Trophoblast cell (in vitro differentiated cells and primary cell): ENCODE results near the gene MACROD2.

Source experiments
- DNase-seq, 2 donors: peaks; one replicate each; pipeline ENCODE4 v3.0.0-alpha.2; 2016
- H2AFZ ChIP-seq: 2 replicates; pipeline ENCODE4 v1.6.1; 2013; ENCODE audit warnings: low read length, moderate library complexity, mild to moderate bottlenecking; ENCODE audit not compliant: insufficient read depth, poor library complexity
- H2AK5ac ChIP-seq: 2 replicates; pipeline ENCODE4 v1.6.1; 2013; ENCODE audit warnings: mild to moderate bottlenecking, low read length
- H2BK120ac ChIP-seq: 2 replicates; pipeline ENCODE4 v1.6.1; 2013; ENCODE audit warnings: low read length, mild to moderate bottlenecking, moderate library complexity; ENCODE audit not compliant: insufficient read depth, poor library complexity
- H2BK12ac ChIP-seq: 2 replicates; pipeline ENCODE4 v1.6.1; 2013; ENCODE audit warnings: mild to moderate bottlenecking, low read length, moderate library complexity
- H2BK5ac ChIP-seq: 2 replicates; pipeline ENCODE4 v1.6.1; 2013; ENCODE audit warnings: low read length, low read depth, moderate library complexity, mild to moderate bottlenecking; ENCODE audit not compliant: poor library complexity
- H3K14ac ChIP-seq: 2 replicates; pipeline ENCODE4 v1.6.1; 2013; ENCODE audit warnings: mild to moderate bottlenecking, low read length
- H3K18ac ChIP-seq: 2 replicates; pipeline ENCODE4 v1.6.1; 2013; ENCODE audit warnings: mild to moderate bottlenecking, low read length
- H3K23ac ChIP-seq: 2 replicates; pipeline ENCODE4 v1.6.1; 2013; ENCODE audit warnings: low read length
- H3K27ac ChIP-seq: 2 replicates; pipeline ENCODE4 v1.5.1; 2013; ENCODE audit warnings: low read depth, mild to moderate bottlenecking, inconsistent platforms, low read length, moderate library complexity
- H3K27me3 ChIP-seq: 2 replicates; pipeline ENCODE4 v1.6.1; 2013; ENCODE audit warnings: inconsistent platforms, mild to moderate bottlenecking, low read length, moderate library complexity; ENCODE audit not compliant: insufficient read depth
- H3K36me3 ChIP-seq, 2 experiments: 1 replicate in 1 of 2; 2 replicates in 1 of 2; pipeline ENCODE4 v1.6.1; 2013; ENCODE audit warnings: low read length in 2 of 2, mild to moderate bottlenecking in 2 of 2, moderate library complexity in 1 of 2; ENCODE audit not compliant: insufficient read depth in 2 of 2, control insufficient read depth in 1 of 2
- H3K4ac ChIP-seq: 2 replicates; pipeline ENCODE4 v1.6.1; 2013; ENCODE audit warnings: low read depth, mild to moderate bottlenecking, low read length, moderate library complexity
- H3K4me1 ChIP-seq, 2 experiments: 1 replicate in 1 of 2; 2 replicates in 1 of 2; pipeline ENCODE4 v1.6.1; 2013; ENCODE audit warnings: low read length in 2 of 2, mild to moderate bottlenecking in 2 of 2, moderate library complexity in 1 of 2; ENCODE audit not compliant: insufficient read depth in 2 of 2, control insufficient read depth in 1 of 2
- H3K4me2 ChIP-seq: 2 replicates; pipeline ENCODE4 v1.6.1; 2013; ENCODE audit warnings: inconsistent platforms, mild to moderate bottlenecking, low read length, moderate library complexity
- H3K4me3 ChIP-seq: 2 replicates; pipeline ENCODE4 v1.5.1; 2013; ENCODE audit warnings: mild to moderate bottlenecking, low read depth, low read length, inconsistent platforms
- H3K79me1 ChIP-seq: one replicate; pipeline ENCODE4 v1.6.1; 2013; ENCODE audit warnings: low read length
- H3K79me2 ChIP-seq: 2 replicates; pipeline ENCODE4 v1.6.1; 2013; ENCODE audit warnings: low read length, mild to moderate bottlenecking; ENCODE audit not compliant: control insufficient read depth, insufficient read depth, poor library complexity
- H3K9ac ChIP-seq: 2 replicates; pipeline ENCODE4 v1.6.1; 2013; ENCODE audit warnings: mild to moderate bottlenecking, low read length
- H3K9me3 ChIP-seq: 2 replicates; pipeline ENCODE4 v1.6.1; 2013; ENCODE audit warnings: low read depth, mild to moderate bottlenecking, control low read depth, inconsistent platforms, low read length; ENCODE audit not compliant: insufficient read depth
- H4K12ac ChIP-seq: 2 replicates; pipeline ENCODE4 v1.6.1; 2013; ENCODE audit warnings: low read depth, mild to moderate bottlenecking, low read length, moderate library complexity
- H4K8ac ChIP-seq: 2 replicates; pipeline ENCODE4 v1.6.1; 2013; ENCODE audit warnings: low read depth, mild to moderate bottlenecking, low read length, moderate library complexity
- H4K91ac ChIP-seq: one replicate; pipeline ENCODE4 v1.6.1; 2013; ENCODE audit warnings: low read depth, mild to moderate bottlenecking, low read length, moderate library complexity
- whole genome bisulfite sequencing: extraction: QIAGEN DNeasy Blood & Tissue Kit; methylation state at CpG from one replicate; pipeline ENCODE4 v1.1.7; 2013; ENCODE audit warnings: missing lambda C conversion rate; ENCODE audit not compliant: insufficient read length, insufficient coverage; ENCODE audit errors: extremely low coverage; 5-methylcytosine and 5-hydroxymethylcytosine counted together

Gene MACROD2

GRCh38 chr20:15542655-15543054, 1547.3 kb downstream of the MACROD2 start:
- no peak overlapping the region for H3K4me3 ChIP-seq
- no peak for DNase-seq
- no peak overlapping the region for H3K23ac ChIP-seq
- H3K18ac ChIP-seq = no peak overlapping the region
- no peak overlapping the region for H3K9ac ChIP-seq
- no peaks in the 10 kb centered on the region for H3K79me1 ChIP-seq
- no peak overlapping the region for H2BK5ac ChIP-seq
- H3K4me1 ChIP-seq = no peaks in the 10 kb centered on the region
- no peak overlapping the region for H2AFZ ChIP-seq
- H3K27me3 ChIP-seq = no peaks in the 10 kb centered on the region
- no peaks in the 10 kb centered on the region for H3K79me2 ChIP-seq
- H3K36me3 ChIP-seq = no peaks in the 10 kb centered on the region
- no peak overlapping the region for H3K27ac ChIP-seq
- no peak overlapping the region for H3K4ac ChIP-seq
- H2BK12ac ChIP-seq = no peak overlapping the region
- H3K14ac ChIP-seq = no peak overlapping the region
- no peak overlapping the region for H4K91ac ChIP-seq
- no peak overlapping the region for H4K8ac ChIP-seq
- H3K4me2 ChIP-seq = no peak overlapping the region
- H2AK5ac ChIP-seq = no peak overlapping the region
- H2BK120ac ChIP-seq = no peak overlapping the region
- no CpG with 5 or more reads among the region's 5 CpGs for WGBS
- no peak overlapping the region for H4K12ac ChIP-seq
- no peaks in the 10 kb centered on the region for H3K9me3 ChIP-seq

GRCh38 chr20:15544742-15545141, 1549.4 kb downstream of the MACROD2 start:
- H3K9me3 ChIP-seq = no peaks in the 10 kb centered on the region
- no peak overlapping the region for H3K4me3 ChIP-seq
- H2AFZ ChIP-seq = no peak overlapping the region
- no peaks in the 10 kb centered on the region for H3K36me3 ChIP-seq
- no peak overlapping the region for H4K12ac ChIP-seq
- H3K18ac ChIP-seq = no peak overlapping the region
- H3K79me2 ChIP-seq = no peaks in the 10 kb centered on the region
- no peak overlapping the region for H2BK120ac ChIP-seq
- H3K14ac ChIP-seq = no peak overlapping the region
- no peaks in the 10 kb centered on the region for H3K27me3 ChIP-seq
- no peak overlapping the region for H2BK5ac ChIP-seq
- no peaks in the 10 kb centered on the region for H3K79me1 ChIP-seq
- no peak overlapping the region for H3K27ac ChIP-seq
- no peak overlapping the region for H3K23ac ChIP-seq
- no peak overlapping the region for H2BK12ac ChIP-seq
- H3K4me1 ChIP-seq = no peaks in the 10 kb centered on the region
- WGBS = no CpG with 5 or more reads among the region's 2 CpGs
- no peak overlapping the region for H3K9ac ChIP-seq
- no peak for DNase-seq
- no peak overlapping the region for H3K4me2 ChIP-seq
- no peak overlapping the region for H4K91ac ChIP-seq
- no peak overlapping the region for H3K4ac ChIP-seq
- no peak overlapping the region for H4K8ac ChIP-seq
- no peak overlapping the region for H2AK5ac ChIP-seq

GRCh38 chr20:15546525-15547023, 1551.3 kb downstream of the MACROD2 start:
- Histone ChIP-seq H3K79me1 (no peaks in the 10 kb centered on the region), H2BK12ac (no peak overlapping the region), H4K12ac (no peak overlapping the region), H2BK120ac (no peak overlapping the region), H3K4me2 (no peak overlapping the region), H3K36me3 (no peaks in the 10 kb centered on the region), H3K4me3 (no peak overlapping the region), H3K79me2 (no peaks in the 10 kb centered on the region), H4K8ac (no peak overlapping the region), H3K18ac (no peak overlapping the region), H2AK5ac (no peak overlapping the region), H3K27me3 (no peaks in the 10 kb centered on the region), H2AFZ (no peak overlapping the region), H3K23ac (no peak overlapping the region), H3K9me3 (no peaks in the 10 kb centered on the region), H3K14ac (no peak overlapping the region), H3K4me1 (no peaks in the 10 kb centered on the region), H3K27ac (no peak overlapping the region), H3K4ac (no peak overlapping the region), H2BK5ac (no peak overlapping the region), H3K9ac (no peak overlapping the region), H4K91ac (no peak overlapping the region)
- DNase-seq = no peak
- WGBS = no CpG with 5 or more reads among the region's 2 CpGs

- H2BK5ac ChIP-seq = no peak overlapping the region
- H3K36me3 ChIP-seq = no peaks in the 10 kb centered on the region
- no peak overlapping the region for H2BK120ac ChIP-seq
- no peak overlapping the region for H3K4ac ChIP-seq
- H3K9ac ChIP-seq = no peak overlapping the region
- no peak overlapping the region for H2BK12ac ChIP-seq
- no peaks in the 10 kb centered on the region for H3K9me3 ChIP-seq
- no peak overlapping the region for H2AFZ ChIP-seq
- WGBS = no CpG with 5 or more reads among the region's 3 CpGs
- no peak overlapping the region for H4K91ac ChIP-seq
- H3K23ac ChIP-seq = no peak overlapping the region
- H2AK5ac ChIP-seq = no peak overlapping the region
- no peak overlapping the region for H3K4me2 ChIP-seq
- H3K18ac ChIP-seq = no peak overlapping the region
- no peaks in the 10 kb centered on the region for H3K27me3 ChIP-seq
- no peaks in the 10 kb centered on the region for H3K79me2 ChIP-seq
- no peak overlapping the region for H3K14ac ChIP-seq
- no peak overlapping the region for H4K8ac ChIP-seq
- no peaks in the 10 kb centered on the region for H3K79me1 ChIP-seq
- DNase-seq = no peak
- no peak overlapping the region for H4K12ac ChIP-seq
- H3K4me3 ChIP-seq = no peak overlapping the region
- no peaks in the 10 kb centered on the region for H3K4me1 ChIP-seq
- H3K27ac ChIP-seq = no peak overlapping the region
Observed at GRCh38 chr20:15547119-15547518, 1551.8 kb downstream of the MACROD2 start.
